NCI-H128 (cell line): ENCODE data around the gene COL23A1.

Experiments used
- DNase-seq: peaks from one replicate; lab custom pipeline; 2025; ENCODE audit not compliant: unreplicated experiment; lab: John Stamatoyannopoulos, UW

COL23A1 gene

DNA sequence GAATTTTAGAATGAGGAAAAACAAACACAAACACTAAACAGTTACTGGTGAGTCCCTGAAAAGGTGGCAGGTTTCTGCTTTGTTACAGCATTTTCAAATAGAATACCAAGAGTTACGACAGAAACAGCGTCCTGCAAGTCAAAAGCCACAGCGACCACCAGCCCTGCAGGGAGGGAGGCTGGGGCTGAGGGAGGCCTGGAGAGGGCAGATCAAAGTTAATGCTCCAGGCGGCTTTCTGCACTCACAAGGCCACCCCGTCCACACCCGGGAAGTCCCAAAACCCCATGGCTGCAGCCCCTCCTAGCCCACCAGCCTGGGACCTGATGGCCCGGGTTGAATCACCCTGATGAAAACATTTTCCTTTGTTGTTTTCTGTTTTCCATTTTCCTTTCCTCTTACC, 29.3 kb downstream of the COL23A1 start:
- no peak for DNase-seq

DNA sequence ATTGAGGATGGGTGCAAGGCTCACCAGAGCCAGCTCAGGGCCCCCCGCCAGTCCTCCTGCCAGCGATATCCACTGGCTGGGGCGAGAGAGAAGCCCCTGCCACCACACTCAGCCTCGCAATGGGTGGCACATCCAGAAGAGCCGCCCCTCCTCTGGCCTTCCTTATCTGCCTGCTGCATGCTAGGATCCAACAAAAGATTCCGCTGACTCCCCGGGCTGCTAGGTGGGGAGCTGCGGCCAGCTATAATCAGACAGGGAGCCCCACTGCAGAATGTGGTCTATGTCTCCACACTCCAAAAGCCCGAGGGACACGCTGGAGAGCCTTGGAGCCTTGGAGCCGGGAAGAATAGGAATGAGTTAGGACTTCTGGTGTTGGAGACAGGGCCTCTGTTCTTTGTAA, 32.8 kb downstream of the COL23A1 start:
- no peak for DNase-seq

- no peak for DNase-seq
Observed at GRCh38 chr5:178555771-178556211, 34.4 kb downstream of the COL23A1 start.

GRCh38 chr5:178555005-178555404, 35.2 kb downstream of the COL23A1 start:
- DNase-seq: no peak

DNA sequence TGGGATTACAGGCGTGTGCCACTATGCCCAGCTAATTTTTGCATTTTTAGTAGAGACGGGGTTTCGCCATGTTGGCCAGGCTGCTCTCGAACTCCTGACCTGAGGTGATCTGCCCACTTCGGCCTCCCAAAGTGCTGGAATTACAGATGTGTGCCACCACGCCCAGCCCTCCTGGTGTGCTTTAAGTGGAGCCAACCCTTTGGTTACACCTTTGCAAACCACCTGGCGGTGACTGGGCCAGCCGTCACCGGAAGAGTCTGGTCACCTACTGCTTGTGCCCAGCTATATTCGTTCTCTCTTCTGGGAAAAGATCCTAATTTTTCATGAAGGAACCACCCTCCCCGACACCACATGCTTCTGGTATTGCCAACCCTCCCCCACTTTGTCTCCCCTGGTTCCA, 35.9 kb downstream of the COL23A1 start:
- DNase-seq: no peak

- no peak for DNase-seq
Observed at GRCh38 chr5:178553517-178553916, 36.7 kb downstream of the COL23A1 start.

- DNase-seq: no peak
Observed at GRCh38 chr5:178551468-178551867, 38.7 kb downstream of the COL23A1 start.

DNA sequence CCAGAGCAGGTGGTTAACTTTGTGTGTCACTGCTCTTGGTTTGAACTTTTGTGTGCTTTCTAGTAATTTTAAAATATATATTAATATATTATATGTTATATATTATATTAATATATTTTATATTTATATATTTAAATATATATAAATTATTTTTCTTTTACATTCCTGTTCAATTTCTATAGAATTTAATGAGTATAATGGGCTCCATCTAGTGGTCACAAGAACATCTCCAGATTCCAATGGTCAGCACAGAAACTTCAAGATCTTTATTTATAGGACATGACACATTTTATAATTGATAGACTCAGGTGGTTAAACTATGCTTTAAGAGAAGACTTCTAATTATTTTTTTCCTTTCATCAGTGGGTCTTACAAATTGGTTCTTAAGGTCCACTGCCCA, 39.1 kb downstream of the COL23A1 start:
- no peak for DNase-seq

GRCh38 chr5:178548746-178549145, 41.4 kb downstream of the COL23A1 start:
- no peak for DNase-seq

DNA sequence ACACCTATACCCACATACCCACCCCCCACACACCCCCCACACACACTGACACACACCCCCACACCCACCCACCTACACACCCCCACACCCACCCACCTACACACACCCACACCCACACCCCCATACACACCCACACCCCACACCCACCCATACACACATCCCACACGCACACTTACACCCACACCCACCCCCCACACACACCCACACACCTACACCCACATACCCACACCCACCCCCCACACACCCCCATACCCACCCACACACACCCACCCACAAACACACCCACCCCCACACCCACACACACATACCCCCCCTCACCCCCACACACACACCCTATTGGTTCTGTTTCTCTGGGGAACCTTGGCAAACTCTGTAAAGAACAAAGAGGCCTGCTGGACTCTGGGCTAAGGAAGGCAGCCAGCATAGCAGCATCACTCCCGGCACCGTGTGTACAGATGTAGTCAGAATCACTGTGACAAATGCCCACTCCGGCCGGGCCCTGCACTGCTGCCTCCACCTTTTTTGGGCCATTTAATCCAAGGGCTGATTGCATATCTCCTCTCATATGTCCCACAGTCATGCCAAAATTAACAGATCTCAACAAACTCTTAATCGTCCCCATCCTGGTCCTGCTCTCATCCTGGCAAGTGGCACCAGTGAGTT, 42.3 kb downstream of the COL23A1 start:
- DNase-seq: no peak

GRCh38 chr5:178547052-178547666, 43.0 kb downstream of the COL23A1 start:
- DNase-seq: no peak

GRCh38 chr5:178546675-178547033, 43.5 kb downstream of the COL23A1 start:
- no peak for DNase-seq

DNA sequence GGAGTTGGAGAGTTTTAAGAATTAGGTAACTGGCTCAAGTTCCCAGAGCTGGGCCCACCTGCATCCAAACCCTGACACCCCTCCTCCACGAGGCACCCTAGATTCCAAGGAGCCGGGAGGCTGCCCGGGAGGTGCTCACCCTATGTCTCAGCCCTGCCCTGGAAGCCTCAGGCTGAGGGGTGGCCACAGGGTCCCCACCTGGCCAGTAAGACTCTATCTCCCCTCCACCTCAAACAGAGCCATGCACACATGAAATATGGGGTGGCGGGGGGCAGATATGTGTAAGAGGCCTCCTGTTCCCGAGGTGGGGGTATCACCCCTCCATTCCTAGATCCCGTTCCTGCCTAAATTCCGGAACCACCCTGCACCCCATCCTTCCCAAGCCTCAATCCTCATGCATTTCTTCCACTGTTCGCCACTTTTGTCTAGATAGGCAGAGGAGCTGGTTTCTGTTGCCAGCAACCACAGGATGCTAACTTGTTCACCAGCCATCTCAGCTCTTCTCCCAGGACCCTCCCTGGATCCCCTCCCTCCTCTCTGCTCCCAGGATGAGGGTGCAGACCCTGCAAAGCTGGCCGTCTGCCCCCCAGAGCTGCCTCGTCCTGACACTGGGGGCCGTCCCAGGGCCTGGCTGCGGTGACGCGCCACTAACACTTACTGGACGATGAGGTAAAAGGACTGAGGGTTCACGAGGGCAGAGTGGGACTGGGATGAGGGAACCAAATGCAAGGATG, 44.1 kb downstream of the COL23A1 start:
- no peak for DNase-seq

- DNase-seq: no peak
Observed at GRCh38 chr5:178545176-178545575, 45.0 kb downstream of the COL23A1 start.

DNA sequence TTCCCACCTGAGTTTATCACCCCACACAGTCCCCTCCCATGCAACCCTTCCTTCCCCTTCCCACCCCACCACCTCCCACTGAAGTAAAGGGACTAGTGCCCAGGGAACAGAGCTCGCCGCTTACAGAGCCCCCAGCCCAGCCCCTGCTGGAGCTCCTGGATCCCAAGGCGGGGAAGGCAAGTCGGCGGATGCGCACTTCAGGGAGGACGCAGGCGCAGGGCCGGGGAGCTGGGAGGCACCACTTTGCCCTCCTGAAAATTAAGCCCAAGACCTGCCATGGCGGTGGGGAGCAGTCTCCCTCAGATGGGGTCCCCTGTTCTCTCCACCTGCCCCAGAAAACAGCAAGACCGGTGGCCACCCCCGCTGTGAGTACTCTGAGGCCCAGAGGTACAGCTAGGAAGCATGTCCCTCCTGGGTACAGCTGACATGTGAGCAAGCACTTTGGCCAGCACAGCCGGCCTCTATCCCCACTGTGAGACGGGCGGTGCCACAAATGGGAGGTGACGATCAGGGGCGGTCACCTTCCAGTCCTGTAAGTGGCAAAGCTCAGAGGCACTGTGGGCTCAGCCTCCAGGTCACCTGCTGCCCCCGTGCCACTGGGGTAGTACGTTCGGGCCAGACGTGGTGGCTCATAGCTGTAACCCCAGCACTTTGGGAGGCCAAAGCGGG, 45.9 kb downstream of the COL23A1 start:
- no peak for DNase-seq

DNA sequence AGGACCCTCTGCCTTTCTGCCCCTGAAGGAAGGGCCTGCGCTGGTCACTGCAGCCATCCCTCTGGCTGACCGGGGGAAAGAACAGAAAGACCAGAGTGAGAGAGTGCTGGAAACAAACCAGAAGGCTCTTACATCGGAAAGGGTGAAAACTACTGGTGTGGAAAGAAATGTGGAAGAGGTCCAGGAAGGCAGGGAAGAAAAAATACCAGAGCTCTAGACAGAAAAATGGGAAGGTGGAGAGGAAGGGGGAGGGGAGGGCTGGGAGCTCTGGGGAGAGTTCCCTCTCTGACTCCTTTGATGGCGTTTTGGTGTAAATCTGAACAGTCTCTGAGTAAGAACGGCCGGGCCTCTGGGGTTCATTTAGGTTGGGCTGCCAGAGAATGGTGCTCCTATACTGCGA, 47.7 kb downstream of the COL23A1 start:
- DNase-seq: no peak

GRCh38 chr5:178540526-178540925, 49.7 kb downstream of the COL23A1 start:
- DNase-seq: no peak

- DNase-seq: no peak
Observed at GRCh38 chr5:178538741-178539229, 51.4 kb downstream of the COL23A1 start.

DNA sequence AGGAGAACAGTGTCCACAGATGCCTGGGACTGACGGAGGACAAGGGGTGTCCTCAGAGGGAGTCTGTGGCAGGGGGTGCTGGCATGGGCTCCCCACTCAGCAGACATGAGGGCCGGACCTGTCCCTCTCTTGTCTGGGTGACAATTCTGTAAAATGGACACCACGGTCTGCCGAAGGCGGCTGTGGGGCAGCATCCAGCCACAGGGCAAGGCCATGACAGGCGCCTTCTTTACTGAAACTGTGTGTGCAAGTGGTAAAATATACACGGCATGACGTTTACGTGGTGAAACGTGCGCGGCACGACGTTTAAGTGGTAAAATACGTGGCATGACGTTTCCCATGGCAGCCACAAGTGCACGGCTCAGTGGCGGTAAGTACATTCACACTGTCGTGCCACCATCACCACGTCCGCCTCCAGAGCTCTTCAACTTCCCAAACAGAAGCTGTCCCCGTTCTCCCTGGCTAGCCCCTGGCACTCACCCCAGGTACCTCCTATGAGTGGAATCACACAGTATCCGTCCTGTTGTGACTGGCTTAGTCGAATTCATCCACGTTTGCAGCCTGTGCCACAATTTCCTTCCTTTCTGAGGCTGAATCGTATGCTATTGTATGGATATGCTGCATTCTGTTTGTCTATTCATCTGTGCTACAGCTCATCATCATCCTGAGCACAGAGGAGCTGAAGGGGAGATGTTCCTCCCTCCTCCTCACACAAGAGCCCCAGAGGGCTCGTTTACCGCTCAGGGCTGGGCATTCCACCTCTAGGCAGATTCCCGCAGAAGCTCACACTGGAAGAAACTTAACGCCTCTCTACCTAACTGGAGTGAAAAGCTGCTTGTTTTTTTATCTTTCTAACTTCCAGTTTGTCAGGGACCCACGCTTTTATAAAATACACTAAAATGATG, 52.5 kb downstream of the COL23A1 start:
- DNase-seq: no peak
